Measurements from ENCODE around the gene RELN.

Gene RELN

DNA sequence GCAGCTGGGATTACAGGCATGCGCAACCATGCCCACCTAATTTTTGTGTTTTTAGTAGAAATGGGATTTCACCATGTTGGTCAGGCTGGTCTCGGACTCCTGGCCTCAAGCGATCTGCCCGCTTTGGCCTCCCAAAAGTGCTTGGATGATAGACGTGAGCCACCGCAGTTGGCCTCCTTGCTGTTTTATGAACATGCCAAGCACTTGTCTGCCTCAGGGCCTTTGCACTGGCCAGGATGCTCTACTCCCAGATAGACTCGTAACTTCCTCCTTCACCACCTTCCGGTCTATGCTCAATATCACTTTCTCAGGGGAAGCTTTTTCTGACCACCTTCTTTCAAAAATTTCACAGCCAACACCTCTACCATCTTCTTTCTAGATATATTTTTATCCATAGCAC is 549.8 kb downstream of the RELN start:
- POLR2A ChIA-PET: no interaction called here
- TF ChIP-seq MEIS1 (CRISPR knock-in tag; IDR thresholded peaks at IDR 0.05; ENCODE audit: borderline replicate concordance): no peak
- TF ChIP-seq ZNF623 (tag by site-specific recombination; IDR thresholded peaks at IDR 0.05): peak; percentile 66
- Histone ChIP-seq H3K4me3 (ENCODE audit: low read depth, low read length) (no peak overlapping the region), H3K36me3 (ENCODE audit: control insufficient read depth in 2 of 2, insufficient read depth in 1 of 2, low read length in 2 of 2) (no peaks in the 10 kb centered on the region), H3K9me3 (ENCODE audit: control insufficient read depth, insufficient read depth, low read depth, low read length) (no peaks in the 10 kb centered on the region), H3K27ac (ENCODE audit: extremely low read depth, low read depth, low read length) (no peak overlapping the region), H3K4me1 (ENCODE audit: control insufficient read depth, insufficient read depth, low read length) (no peaks in the 10 kb centered on the region)
- CTCF ChIA-PET: no interaction called here

DNA sequence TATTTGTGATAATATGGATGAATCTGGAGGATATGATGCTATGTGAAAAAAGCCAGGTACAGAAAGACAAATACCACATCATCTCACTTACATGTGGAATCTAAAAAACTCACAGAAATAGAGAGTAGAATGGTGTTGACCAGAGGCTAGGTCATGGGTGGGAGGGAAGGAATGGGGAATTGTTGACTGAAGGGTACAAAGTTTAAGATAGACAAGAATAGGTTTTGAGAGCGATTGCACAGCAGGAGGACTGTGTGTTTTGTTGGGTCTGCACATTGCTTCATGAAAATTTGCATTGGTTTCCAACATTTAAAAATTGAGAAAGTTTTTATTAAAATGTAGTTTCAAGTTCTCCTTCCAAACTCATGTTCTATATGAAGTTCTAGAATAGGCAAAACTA is 551.8 kb downstream of the RELN start:
- TF ChIP-seq ZNF133 (tag by site-specific recombination; IDR thresholded peaks at IDR 0.05): no peak
- no peak for TF ChIP-seq GLI4 (tag by site-specific recombination; IDR thresholded peaks at IDR 0.05)
- TF ChIP-seq TRIM28 (IDR thresholded peaks at IDR 0.05; ENCODE audit: borderline replicate concordance, low read length): no peak
- no peak for TF ChIP-seq BCL11A (tag by site-specific recombination; IDR thresholded peaks at IDR 0.05; ENCODE audit: low read depth)
- no peak for TF ChIP-seq ZNF10 (tag by site-specific recombination; IDR thresholded peaks at IDR 0.05)
- TF ChIP-seq, protein P1, sequence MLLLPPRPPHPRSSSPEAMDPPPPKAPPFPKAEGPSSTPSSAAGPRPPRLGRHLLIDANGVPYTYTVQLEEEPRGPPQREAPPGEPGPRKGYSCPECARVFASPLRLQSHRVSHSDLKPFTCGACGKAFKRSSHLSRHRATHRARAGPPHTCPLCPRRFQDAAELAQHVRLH (tag by site-specific recombination; IDR thresholded peaks at IDR 0.05): no peak
- no peak for TF ChIP-seq ZNF112 (tag by site-specific recombination; IDR thresholded peaks at IDR 0.05)
- no peak for TF ChIP-seq ZNF416 (tag by site-specific recombination; IDR thresholded peaks at IDR 0.05)
- TF ChIP-seq ZNF776 (tag by site-specific recombination; IDR thresholded peaks at IDR 0.05; ENCODE audit: borderline replicate concordance): no peak
- TF ChIP-seq, protein P2, sequence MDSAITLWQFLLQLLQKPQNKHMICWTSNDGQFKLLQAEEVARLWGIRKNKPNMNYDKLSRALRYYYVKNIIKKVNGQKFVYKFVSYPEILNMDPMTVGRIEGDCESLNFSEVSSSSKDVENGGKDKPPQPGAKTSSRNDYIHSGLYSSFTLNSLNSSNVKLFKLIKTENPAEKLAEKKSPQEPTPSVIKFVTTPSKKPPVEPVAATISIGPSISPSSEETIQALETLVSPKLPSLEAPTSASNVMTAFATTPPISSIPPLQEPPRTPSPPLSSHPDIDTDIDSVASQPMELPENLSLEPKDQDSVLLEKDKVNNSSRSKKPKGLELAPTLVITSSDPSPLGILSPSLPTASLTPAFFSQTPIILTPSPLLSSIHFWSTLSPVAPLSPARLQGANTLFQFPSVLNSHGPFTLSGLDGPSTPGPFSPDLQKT (IDR thresholded peaks at IDR 0.05; ENCODE audit: borderline replicate concordance, low read depth, low read length): no peak
- TF ChIP-seq, protein P3, sequence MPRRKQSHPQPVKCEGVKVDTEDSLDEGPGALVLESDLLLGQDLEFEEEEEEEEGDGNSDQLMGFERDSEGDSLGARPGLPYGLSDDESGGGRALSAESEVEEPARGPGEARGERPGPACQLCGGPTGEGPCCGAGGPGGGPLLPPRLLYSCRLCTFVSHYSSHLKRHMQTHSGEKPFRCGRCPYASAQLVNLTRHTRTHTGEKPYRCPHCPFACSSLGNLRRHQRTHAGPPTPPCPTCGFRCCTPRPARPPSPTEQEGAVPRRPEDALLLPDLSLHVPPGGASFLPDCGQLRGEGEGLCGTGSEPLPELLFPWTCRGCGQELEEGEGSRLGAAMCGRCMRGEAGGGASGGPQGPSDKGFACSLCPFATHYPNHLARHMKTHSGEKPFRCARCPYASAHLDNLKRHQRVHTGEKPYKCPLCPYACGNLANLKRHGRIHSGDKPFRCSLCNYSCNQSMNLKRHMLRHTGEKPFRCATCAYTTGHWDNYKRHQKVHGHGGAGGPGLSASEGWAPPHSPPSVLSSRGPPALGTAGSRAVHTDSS (tag by site-specific recombination; IDR thresholded peaks at IDR 0.05): no peak
- TF ChIP-seq, protein P4, sequence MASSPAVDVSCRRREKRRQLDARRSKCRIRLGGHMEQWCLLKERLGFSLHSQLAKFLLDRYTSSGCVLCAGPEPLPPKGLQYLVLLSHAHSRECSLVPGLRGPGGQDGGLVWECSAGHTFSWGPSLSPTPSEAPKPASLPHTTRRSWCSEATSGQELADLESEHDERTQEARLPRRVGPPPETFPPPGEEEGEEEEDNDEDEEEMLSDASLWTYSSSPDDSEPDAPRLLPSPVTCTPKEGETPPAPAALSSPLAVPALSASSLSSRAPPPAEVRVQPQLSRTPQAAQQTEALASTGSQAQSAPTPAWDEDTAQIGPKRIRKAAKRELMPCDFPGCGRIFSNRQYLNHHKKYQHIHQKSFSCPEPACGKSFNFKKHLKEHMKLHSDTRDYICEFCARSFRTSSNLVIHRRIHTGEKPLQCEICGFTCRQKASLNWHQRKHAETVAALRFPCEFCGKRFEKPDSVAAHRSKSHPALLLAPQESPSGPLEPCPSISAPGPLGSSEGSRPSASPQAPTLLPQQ (tag by site-specific recombination; IDR thresholded peaks at IDR 0.05): no peak
- no peak for TF ChIP-seq ZNF621 (tag by site-specific recombination; IDR thresholded peaks at IDR 0.05)
- TF ChIP-seq ZNF560 (tag by site-specific recombination; IDR thresholded peaks at IDR 0.05; ENCODE audit: borderline replicate concordance): no peak
- no peaks in the 10 kb centered on the region for H3K9me3 ChIP-seq (ENCODE audit: control insufficient read depth, insufficient read depth, low read depth, low read length)
- H3K4me3 ChIP-seq (ENCODE audit: low read depth, low read length): no peak overlapping the region
- no peaks in the 10 kb centered on the region for H3K4me1 ChIP-seq (ENCODE audit: control insufficient read depth, insufficient read depth, low read length)
- no peaks in the 10 kb centered on the region for H3K36me3 ChIP-seq (ENCODE audit: control insufficient read depth in 2 of 2, insufficient read depth in 1 of 2, low read length in 2 of 2)
- H3K27ac ChIP-seq (ENCODE audit: extremely low read depth, low read depth, low read length): no peak overlapping the region
- ChIA-PET CTCF (interaction anchor here (1.2 kb wide), 1 partner anchor 9 kb away, joined by 6 read pairs; no protein-coding TSS in a partner anchor), POLR2A (no interaction called here)

DNA sequence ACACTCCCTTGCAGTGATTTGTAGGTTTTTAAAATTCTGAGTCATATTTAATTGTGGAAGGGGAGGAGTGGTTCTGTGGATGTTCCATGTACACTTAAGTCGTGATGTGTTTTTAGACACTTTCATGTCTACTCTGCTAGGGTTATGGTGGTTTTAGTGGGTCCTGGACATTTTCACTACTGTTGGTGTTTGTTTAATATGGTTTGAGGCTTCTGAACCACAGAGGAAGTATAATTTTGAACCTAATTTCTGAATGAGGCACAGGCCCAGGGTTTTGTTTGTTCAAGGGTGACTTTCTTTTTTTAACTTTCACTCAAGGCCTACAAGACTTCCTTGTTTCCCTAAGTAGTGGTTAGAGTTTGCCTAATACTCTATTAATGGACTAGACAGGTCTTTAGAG is 556.7 kb downstream of the RELN start:
- CTCF ChIA-PET: interaction anchor here (0.6 kb wide), 1 partner anchor 304 kb away, joined by 5 read pairs; no protein-coding TSS in a partner anchor
- H3K27ac ChIP-seq (ENCODE audit: extremely low read depth, low read depth, low read length): no peak overlapping the region
- TF ChIP-seq SP7 (tag by site-specific recombination; IDR thresholded peaks at IDR 0.05): no peak
- TF ChIP-seq, protein P5, sequence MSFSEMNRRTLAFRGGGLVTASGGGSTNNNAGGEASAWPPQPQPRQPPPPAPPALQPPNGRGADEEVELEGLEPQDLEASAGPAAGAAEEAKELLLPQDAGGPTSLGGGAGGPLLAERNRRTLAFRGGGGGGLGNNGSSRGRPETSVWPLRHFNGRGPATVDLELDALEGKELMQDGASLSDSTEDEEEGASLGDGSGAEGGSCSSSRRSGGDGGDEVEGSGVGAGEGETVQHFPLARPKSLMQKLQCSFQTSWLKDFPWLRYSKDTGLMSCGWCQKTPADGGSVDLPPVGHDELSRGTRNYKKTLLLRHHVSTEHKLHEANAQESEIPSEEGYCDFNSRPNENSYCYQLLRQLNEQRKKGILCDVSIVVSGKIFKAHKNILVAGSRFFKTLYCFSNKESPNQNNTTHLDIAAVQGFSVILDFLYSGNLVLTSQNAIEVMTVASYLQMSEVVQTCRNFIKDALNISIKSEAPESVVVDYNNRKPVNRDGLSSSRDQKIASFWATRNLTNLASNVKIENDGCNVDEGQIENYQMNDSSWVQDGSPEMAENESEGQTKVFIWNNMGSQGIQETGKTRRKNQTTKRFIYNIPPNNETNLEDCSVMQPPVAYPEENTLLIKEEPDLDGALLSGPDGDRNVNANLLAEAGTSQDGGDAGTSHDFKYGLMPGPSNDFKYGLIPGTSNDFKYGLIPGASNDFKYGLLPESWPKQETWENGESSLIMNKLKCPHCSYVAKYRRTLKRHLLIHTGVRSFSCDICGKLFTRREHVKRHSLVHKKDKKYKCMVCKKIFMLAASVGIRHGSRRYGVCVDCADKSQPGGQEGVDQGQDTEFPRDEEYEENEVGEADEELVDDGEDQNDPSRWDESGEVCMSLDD (tag by site-specific recombination; IDR thresholded peaks at IDR 0.05): no peak
- TF ChIP-seq, protein P6, sequence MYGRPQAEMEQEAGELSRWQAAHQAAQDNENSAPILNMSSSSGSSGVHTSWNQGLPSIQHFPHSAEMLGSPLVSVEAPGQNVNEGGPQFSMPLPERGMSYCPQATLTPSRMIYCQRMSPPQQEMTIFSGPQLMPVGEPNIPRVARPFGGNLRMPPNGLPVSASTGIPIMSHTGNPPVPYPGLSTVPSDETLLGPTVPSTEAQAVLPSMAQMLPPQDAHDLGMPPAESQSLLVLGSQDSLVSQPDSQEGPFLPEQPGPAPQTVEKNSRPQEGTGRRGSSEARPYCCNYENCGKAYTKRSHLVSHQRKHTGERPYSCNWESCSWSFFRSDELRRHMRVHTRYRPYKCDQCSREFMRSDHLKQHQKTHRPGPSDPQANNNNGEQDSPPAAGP (tag by site-specific recombination; IDR thresholded peaks at IDR 0.05): no peak
- TF ChIP-seq ZNF350 (tag by site-specific recombination; IDR thresholded peaks at IDR 0.05): no peak
- no peak for TF ChIP-seq ZNF292 (tag by site-specific recombination; IDR thresholded peaks at IDR 0.05; ENCODE audit: borderline replicate concordance, low read depth)
- no peak for TF ChIP-seq YY1 (tag by site-specific recombination; IDR thresholded peaks at IDR 0.05)
- TF ChIP-seq SCRT2 (tag by site-specific recombination; IDR thresholded peaks at IDR 0.05): no peak
- TF ChIP-seq ZNF223 (tag by site-specific recombination; IDR thresholded peaks at IDR 0.05): no peak
- TF ChIP-seq ZNF341 (tag by site-specific recombination; IDR thresholded peaks at IDR 0.05; ENCODE audit: low read depth): no peak
- no peak for TF ChIP-seq ZFHX2 (tag by site-specific recombination; conservative IDR thresholded peaks at IDR 0.05)
- no peak for TF ChIP-seq ZNF776 (tag by site-specific recombination; IDR thresholded peaks at IDR 0.05; ENCODE audit: borderline replicate concordance)

More for the DNA sequence above, 556.7 kb downstream of the RELN start:
- no peaks in the 10 kb centered on the region for H3K9me3 ChIP-seq (ENCODE audit: control insufficient read depth, insufficient read depth, low read depth, low read length)
- no peaks in the 10 kb centered on the region for H3K36me3 ChIP-seq (ENCODE audit: control insufficient read depth in 2 of 2, insufficient read depth in 1 of 2, low read length in 2 of 2)
- no peaks in the 10 kb centered on the region for H3K4me1 ChIP-seq (ENCODE audit: control insufficient read depth, insufficient read depth, low read length)
- POLR2A ChIA-PET: no interaction called here
- no peak overlapping the region for H3K4me3 ChIP-seq (ENCODE audit: low read depth, low read length)

All from HEK293 (cell line).